Measurements from ENCODE around the gene AMBRA1. TPM values are rescaled to one million over a fixed set of nuclear protein-coding genes. Genes with fewer than 3 reads are reported as not detected.

Gene AMBRA1
- polyA plus RNA-seq, 1 donor: 25.3 TPM

DNA sequence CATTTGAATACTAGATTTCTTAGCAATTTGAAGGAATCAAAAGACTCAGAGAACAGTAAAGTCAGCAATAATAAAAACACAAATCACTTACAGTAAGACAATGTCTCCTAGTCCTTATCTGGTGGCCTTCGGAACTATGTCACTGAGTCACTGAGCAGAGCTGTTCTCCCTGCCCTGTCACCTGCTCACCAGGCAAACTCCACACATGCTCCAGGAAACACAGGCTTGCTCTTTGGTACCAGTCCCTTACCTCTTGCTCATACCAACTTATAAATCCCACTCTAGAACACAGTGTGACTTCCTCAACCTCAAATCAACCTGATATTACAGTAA is 121.2 kb downstream of the AMBRA1 start:
- DNase-seq: no peak

DNA sequence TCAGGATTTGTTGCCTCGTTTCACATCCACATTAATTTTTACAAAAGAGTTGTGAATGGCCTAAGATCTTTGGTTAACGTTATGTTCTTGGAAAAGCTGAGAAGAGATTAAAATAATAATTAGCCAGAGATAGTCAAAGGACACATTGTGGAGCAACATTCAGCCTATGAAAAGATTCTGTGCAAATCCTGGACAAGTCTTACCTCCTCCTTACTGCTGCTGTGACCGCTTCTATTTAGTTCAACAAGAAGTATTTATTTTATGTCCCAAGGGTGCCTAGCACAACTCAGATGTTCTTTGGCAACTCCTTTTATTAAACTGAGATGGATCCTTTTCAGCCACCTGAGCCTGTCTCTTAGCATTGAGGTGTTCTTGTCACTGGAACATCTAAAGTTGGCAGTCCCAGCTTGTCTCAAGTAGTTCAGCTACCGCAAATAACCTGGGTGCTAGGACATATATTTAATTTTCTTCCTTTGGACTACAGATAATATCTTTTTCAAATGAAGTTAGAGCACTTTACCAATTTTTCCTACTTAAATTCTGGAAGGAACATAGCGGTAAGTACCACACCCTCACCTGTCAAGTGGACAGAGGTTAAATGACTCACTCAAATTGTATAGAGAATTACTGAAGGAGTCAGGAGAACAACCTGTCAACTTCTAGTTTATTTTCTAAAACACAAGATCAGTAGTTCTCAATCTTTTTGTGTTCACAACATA is 121.7 kb downstream of the AMBRA1 start:
- no peak for DNase-seq

DNA sequence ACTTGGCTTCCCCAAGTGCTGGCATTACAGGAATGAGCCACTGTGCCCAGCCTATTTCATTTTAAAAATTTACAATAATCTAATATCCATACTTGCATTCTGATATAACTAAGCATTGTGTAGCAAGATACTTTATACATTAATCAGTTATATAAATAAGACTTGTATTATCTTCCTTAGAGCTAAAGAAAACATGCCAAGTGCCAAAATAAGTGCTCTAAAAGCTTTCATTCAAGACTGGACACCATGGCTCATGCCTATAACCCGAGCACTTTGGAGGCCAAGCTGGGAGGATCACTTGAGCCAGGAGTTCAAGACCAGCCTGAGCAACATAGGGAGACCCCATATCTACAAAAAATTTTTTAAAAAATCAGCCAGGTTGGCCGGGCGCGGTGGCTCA is 123.9 kb downstream of the AMBRA1 start:
- no peak for DNase-seq

DNA sequence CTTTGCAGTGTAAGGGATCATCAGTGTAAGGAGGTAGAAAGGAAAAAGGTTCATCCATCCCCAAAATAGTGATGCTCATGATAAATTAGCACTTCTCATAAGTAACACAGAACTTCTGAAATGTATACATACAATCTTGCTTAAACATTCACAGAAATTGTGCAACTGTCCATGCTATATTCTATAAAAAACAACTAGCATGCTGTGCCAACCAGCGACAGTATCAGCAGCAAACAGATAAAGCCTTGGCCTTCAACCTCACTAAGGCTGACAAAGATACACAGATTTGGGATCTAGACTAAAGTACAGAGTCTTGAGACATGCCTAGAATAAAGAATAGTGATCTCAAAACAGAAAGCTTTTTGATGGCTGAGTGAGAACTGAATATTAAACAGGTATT is 128.1 kb downstream of the AMBRA1 start:
- DNase-seq: no peak

- no peak for DNase-seq
Observed at GRCh38 chr11:46463701-46464421, 130.0 kb downstream of the AMBRA1 start.

DNA sequence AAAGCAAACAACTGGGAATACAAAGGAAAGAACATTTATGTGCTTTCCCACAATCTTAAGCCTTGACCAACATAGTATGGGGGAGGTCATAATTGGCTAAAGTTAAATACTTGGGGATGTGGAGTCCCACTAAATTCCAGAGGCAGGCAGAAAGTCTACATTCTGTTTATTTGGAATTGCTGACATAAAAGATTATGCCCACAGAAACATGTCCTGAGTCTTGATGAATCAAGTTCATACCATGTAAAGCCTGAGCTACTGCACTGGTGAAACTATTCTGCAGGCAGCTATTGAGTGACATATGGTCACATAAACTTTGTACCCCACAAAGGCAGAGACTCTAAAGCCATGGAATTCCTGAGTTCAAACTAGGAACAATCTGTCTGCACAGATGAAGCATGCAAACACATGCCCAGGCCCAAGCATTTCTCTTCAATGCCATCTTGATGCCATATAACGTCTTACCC is 132.3 kb downstream of the AMBRA1 start:
- no peak for DNase-seq

GRCh38 chr11:46458491-46458890 is 135.3 kb downstream of the AMBRA1 start:
- no peak for DNase-seq

DNA sequence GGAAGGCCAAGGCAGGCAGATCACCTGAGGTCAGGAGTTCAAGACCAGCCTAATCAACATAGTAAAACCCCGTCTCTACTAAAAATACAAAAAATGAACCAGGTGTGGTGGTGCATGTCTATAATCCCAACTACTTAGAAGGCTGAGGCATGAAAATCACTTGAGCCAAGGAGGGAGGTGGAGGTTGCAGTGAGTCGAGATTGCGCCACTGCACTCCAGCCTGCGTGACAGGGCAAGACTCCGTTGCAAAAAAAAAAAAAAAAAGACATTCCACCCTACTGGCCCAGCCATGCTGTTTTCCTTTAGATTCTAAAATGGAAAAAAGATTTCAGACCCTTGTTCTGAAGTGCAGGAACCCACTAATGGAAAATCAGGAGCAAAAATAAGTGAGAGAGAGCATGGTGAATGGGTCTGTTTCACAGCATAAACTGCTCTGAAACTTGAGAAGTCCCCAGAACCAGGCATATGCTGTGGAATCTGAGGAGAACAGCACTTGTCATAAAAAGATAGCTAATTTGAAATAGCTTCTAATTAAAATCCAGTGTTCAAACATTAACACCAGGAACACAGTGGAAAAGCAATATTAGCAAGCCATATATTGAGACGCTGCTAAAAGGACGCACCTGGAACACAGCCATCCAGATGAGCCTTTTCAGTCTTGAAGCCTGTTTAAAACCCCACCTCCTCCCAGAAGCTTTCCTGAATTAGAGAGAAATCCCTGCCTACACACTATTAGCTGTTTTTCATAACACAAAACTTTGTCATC is 136.0 kb downstream of the AMBRA1 start:
- DNase-seq: no peak

DNA sequence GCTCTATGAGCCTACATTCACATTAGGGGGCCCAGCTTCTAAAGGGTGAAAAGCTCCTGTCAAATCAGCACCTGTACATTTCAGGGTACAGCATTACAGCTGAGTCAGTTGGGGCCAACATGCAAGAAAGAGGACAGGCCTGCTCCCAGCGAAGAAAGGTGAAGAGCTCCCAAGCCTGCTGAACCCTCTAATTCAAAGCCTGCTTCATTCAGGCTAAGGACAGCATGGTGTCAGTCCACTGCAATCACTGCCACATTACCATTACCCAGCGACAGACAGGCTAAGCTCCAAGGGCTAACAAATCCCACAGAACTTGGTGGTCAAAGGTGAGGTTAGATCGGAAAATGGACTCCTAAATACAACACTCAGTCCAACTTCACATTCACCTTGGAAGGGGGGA is 136.8 kb downstream of the AMBRA1 start:
- DNase-seq: no peak

DNA sequence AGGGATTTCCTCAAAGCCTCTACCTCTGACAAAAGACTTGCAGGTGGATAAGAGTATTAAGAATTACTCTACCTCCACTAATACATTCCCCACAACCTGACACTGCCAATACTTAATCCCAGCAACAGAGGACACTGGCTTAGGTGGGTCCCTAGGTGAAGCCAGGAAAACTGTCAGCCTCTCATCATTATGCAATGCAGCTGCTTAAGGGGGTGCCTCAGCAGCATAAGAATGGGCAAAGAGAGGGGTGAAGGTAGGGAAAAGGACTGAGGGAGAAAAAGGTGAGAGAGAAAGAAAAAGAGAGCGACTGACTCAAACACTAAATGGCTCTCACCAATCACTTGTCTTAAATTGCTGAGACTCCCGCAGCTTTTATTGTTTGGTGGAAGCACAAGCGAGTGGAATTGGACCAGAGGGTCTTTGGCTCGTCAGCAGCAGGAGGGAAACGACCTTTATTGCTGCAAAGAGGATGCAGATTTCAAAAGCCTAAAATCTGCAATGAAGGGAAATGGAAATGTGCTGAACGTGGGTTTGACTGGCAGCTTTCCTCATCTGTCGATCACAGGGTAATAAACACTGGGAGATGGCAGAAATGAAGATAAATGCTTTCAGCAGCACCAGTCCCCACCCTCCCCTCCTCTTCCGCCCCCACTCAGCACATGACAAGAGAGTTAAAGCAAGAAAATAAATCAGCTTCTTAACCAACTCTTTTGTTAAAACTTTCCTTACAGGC is 137.4 kb downstream of the AMBRA1 start:
- DNase-seq: no peak

DNA sequence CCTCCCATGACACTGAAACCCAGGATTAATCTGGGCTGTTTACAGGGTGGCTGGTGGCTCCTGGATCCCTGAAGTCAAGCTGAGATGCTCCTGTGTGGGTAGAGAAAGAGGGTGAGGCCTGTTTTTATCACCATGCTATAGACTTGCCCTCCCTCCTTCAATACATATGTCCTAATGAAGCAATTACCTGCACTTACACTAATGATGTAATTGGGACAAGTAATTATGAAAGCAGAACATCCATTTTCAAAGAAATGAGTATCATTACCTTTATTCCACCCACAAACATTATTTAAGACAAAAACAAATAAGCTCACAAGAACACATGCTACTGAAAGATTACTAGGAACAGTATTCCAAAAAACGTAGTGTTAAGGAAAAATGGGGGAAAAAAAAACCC is 138.0 kb downstream of the AMBRA1 start:
- DNase-seq: no peak

DNA sequence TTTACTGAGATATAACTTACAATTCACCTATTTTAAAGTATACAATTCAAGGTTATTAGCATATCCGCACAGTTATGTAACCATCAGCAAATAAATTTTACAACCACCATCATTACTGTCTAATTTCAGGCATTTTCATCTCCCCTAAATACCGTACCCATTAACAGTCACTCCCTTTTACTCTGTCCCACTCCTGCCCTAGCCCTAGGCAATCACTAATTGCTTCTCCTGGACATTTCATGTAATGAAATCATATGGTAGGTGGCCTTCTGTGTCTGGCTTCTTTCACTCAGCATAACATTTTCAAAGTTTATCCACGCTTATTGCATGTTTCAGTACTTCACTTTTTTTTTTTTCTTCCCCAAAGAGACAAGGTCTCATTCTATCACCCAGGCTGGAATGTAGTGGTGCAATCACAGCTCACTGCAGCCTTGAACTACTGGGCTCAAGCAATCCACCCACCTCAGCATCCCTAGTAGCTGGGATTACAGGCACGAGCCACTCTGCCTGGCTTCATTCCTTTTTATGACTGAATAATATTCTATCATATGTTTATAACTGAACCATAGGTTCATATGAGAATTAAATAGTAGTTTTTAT is 140.8 kb downstream of the AMBRA1 start:
- no peak for DNase-seq

GRCh38 chr11:46451759-46452158 is 142.1 kb downstream of the AMBRA1 start:
- DNase-seq: no peak

DNA sequence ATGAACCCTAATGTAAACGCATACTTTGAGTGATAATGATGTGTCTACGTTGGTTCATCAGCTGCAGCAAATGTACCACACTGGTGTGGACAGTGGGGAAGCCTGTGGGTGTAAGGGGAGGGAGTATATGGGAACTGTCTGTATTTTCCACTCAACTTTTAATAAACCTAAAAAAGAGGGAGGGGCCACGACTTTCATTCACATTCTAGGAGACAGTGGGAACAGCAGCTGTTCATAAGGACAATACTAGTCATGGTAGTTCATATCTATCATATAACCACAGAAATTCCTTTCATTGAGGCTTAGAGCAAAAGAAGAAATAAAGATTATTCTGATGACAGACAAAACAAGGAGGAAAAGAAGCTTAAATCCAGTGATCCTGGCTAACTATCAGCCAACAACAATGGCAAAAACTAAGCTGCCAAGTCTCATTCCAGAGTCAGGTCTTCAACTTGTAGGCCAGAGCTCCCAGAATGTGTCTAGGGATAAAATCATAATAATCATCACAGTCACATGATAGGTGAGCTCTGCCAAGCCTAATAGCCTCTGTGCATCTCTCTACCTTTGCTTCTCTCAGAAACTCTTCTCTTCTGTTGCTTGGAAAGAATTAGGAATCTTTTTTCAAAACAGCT is 142.9 kb downstream of the AMBRA1 start:
- DNase-seq: no peak

- DNase-seq: no peak
Observed at GRCh38 chr11:46447544-46447943, 146.3 kb downstream of the AMBRA1 start.

DNA sequence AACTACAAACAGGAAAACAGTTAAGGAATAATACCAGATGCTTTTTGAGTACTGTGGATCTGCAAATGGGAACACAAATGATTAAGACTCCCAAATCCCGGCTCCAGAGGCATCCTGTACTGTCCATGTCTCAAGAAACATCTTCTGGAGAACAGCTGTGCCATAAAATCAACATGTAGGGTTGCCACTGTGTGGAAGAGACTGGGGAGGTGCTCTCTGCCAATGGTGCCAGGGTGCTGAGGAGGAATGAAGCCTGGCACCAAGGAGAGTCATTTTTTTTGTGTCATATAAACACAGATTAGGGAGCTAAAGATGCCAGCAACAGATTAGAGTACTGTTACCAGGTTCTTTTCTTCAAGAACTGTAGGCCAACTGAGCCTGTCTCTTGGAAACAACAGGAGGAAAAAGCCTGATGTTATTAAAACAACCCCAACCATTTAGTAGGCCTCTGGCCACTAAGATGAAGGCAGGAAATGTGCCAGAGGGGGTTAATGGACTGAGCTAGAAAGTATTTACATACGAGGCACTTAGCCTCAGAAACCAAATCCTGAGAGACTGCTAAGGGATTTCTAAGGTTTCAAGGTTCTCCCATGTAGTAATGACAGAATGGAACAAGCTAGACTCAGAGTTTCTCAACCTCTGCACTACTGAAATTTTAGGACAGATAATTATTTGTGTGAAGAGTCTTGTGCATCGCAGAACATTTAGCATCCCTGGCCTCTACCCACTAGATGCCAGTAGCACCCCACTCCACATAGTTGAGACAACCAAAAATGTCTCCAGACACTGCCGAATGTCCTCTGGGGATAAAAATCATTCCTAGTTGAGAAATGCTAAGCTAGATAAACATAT is 147.7 kb downstream of the AMBRA1 start:
- DNase-seq: peak; percentile 20

DNA sequence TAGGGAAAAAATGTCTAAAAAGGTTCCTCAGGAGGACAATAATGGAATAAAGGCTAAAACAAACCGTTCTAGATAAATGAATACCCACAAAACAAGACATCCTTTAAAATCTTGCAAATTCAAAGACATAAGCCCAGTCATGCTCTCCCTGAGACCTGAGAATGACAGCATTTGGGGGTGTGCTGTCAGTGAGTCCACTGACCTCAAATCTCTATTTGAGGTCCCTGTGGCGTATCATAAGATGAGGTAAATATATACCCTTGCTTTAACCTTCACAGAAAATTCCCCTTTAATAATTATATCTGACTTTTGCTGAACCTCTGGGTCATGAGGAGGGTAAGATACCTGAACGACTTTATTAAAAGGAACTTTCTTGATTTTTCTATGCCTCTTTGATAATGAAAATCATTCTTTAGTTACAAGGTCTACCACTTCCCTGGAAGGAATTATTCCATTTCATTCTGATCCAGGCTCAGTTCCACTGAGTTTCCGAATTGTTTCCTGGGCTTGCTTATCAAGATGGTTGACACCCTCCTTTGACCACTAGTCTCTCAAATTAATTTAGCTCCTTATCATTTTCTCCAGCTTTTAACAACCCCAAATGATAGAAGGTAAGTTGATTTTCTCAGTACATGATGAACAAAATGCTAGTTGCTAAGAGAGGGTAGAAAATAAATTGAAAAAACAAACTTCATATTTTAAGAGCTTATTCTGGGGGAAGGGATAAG is 148.5 kb downstream of the AMBRA1 start:
- DNase-seq: no peak

- DNase-seq: no peak
Observed at GRCh38 chr11:46444305-46444704, 149.5 kb downstream of the AMBRA1 start.

- DNase-seq: no peak
Observed at GRCh38 chr11:46438211-46438610, 155.6 kb downstream of the AMBRA1 start.
